Gastroesophageal sphincter (tissue), 3 donors: Measurements from ENCODE around the gene RANBP6.

Experiments used
- CTCF ChIP-seq, 4 experiments: fragments of 200-600 bp in 2 of 4; fragments of 450-650 bp in 2 of 4; sonication (generic) in 1 of 4; IDR thresholded peaks; one replicate each; pipeline ENCODE4 v1.5.1; 2017 to 2019; ENCODE audit warnings: antibody characterized with exemption in 4 of 4, mild to moderate bottlenecking in 2 of 4, moderate library complexity in 2 of 4
- POLR2A ChIP-seq, 2 donors: fragments of 450-650 bp; IDR thresholded peaks; one replicate each; pipeline ENCODE4 v1.6.1; 2017; ENCODE audit warnings: antibody characterized with exemption in 2 of 2, mild to moderate bottlenecking in 2 of 2, moderate library complexity in 1 of 2
- POLR2AphosphoS5 ChIP-seq: sonication (generic); formaldehyde crosslinking; IDR thresholded peaks from one replicate; pipeline ENCODE4 v1.6.1; 2017; ENCODE audit warnings: antibody characterized with exemption

GRCh38 chr9:6051511-6051950, 36.1 kb upstream of the RANBP6 start:
- TF ChIP-seq CTCF (IDR thresholded peaks at IDR 0.05) (no peak), POLR2AphosphoS5 (no peak), POLR2A (IDR thresholded peaks at IDR 0.05) (no peak)
